A549 (cell line): ENCODE measurements around the gene SAXO1. TPM values are rescaled to one million over a fixed set of nuclear protein-coding genes. Genes with fewer than 3 reads are reported as not detected.

Experiments used
- ATAC-seq, 2 experiments: fragments of 200-7000 bp in 1 of 2; fragments of >200 bp in 1 of 2; cut with Nextera tagmentation in 1 of 2; cut with Tn5 transposase in 1 of 2; 3 replicates each; pipeline versions ENCODE4 v1.8.0 to v1.9.1; 2018 to 2020; ENCODE audit warnings: mild to moderate bottlenecking in 1 of 2, moderate library complexity in 1 of 2
- CTCF ChIA-PET: fragments of 300-600 bp; sonication (Branson Sonifier 250); formaldehyde crosslinking; extraction: SDS; loops from one replicate; lab custom pipeline; 2021; ENCODE audit warnings: antibody characterized with exemption, inconsistent platforms; lab: Yijun Ruan, JAX
- POLR2A ChIA-PET: fragments of 350-600 bp; formaldehyde crosslinking; extraction: SDS; loops from one replicate; lab custom pipeline; 2021; ENCODE audit warnings: antibody characterized with exemption, inconsistent platforms; lab: Yijun Ruan, JAX
- DNase-seq, 2 experiments: peaks; one replicate each; pipeline versions ENCODE4 v3.0.0 to v3.0.0-alpha.2; 2011 to 2016; ENCODE audit warnings: low read depth in 1 of 2, low spot score in 1 of 2
- FAIRE-seq: peaks from 2 replicates; lab custom pipeline; 2011; peaks lifted over from hg19 to GRCh38; lab: Jason Lieb, UNC
- H3K27ac ChIP-seq, 2 experiments: fragments of >200 bp; sonication (Bioruptor Twin); formaldehyde crosslinking; 3 replicates each; pipeline ENCODE4 v1.5.1; 2016 to 2017
- H3K4me1 ChIP-seq: fragments of >200 bp; sonication (Bioruptor Twin); formaldehyde crosslinking; 3 replicates; pipeline ENCODE4 v1.6.1; 2016
- H3K4me2 ChIP-seq: fragments of >200 bp; sonication (Bioruptor Twin); formaldehyde crosslinking; 3 replicates; pipeline ENCODE4 v1.6.1; 2016
- H3K4me3 ChIP-seq: fragments of >200 bp; sonication (Bioruptor Twin); formaldehyde crosslinking; 3 replicates; pipeline ENCODE4 v1.5.1; 2016
- H3K9me3 ChIP-seq: fragments of >200 bp; sonication (Bioruptor Twin); formaldehyde crosslinking; 3 replicates; pipeline ENCODE4 v1.6.1; 2016
- CHD2 ChIP-seq: fragments of 150-350 bp; IDR thresholded peaks from 2 replicates; pipeline ENCODE4 v1.6.1; 2014; ENCODE audit warnings: low read length; ENCODE audit not compliant: partially characterized antibody
- CHD4 ChIP-seq: fragments of 200-600 bp; sonication (generic); IDR thresholded peaks from 2 replicates; pipeline ENCODE4 v1.6.1; 2016; ENCODE audit warnings: antibody characterized with exemption, mild to moderate bottlenecking, borderline replicate concordance
- EHF ChIP-seq: fragments of 250-450 bp; sonication (Bioruptor Pico); IDR thresholded peaks from 2 replicates; pipeline ENCODE4 v1.5.0; 2020; ENCODE audit warnings: mild to moderate bottlenecking
- FOXS1 ChIP-seq: fragments of 250-450 bp; sonication (Bioruptor Pico); IDR thresholded peaks from 2 replicates; pipeline ENCODE4 v1.5.0; 2020; ENCODE audit warnings: mild to moderate bottlenecking, moderate library complexity
- GATA3 ChIP-seq: IDR thresholded peaks from 2 replicates; pipeline ENCODE4 v1.6.1; 2012; ENCODE audit warnings: borderline replicate concordance
- MAFK ChIP-seq: fragments of 450-650 bp; IDR thresholded peaks from 2 replicates; pipeline ENCODE4 v1.6.1; 2014; ENCODE audit not compliant: partially characterized antibody
- MYC ChIP-seq: IDR thresholded peaks from 2 replicates; pipeline ENCODE4 v1.6.1; 2012; ENCODE audit warnings: mild to moderate bottlenecking, inconsistent platforms, low read length, improper control_type of control experiment, borderline replicate concordance
- PHF8 ChIP-seq: fragments of 200-600 bp; sonication (generic); IDR thresholded peaks from 2 replicates; pipeline ENCODE4 v1.6.1; 2016; ENCODE audit warnings: low read depth, mild to moderate bottlenecking, antibody characterized with exemption, moderate library complexity, borderline replicate concordance
- RCOR1 ChIP-seq: fragments of 150-350 bp; IDR thresholded peaks from 2 replicates; pipeline ENCODE4 v1.6.1; 2014; ENCODE audit warnings: antibody characterized with exemption, low read length, low read depth
- ZNF302 ChIP-seq: fragments of 250-450 bp; sonication (Bioruptor Pico); IDR thresholded peaks from 2 replicates; pipeline ENCODE4 v1.9.0; 2021; ENCODE audit warnings: inconsistent platforms, mild to moderate bottlenecking, moderate library complexity
- WGBS: methylation state at CpG from one replicate; pipeline ENCODE4 v1.1.6; 2017; ENCODE audit errors: missing lambda C conversion rate; 5-methylcytosine and 5-hydroxymethylcytosine counted together
- polyA plus RNA-seq, 4 experiments: library from polyadenylated mRNA; depleted of rRNA in 3 of 4; stranded (reverse); fragments of >200 nt; fragmentation: RNase III in 1 of 4; extraction: RNeasy Plus Mini Kit Qiagen cat#74134 plus additional on column Dnase treatment in 1 of 4; gene quantifications; 2 replicates in 3 of 4; 3 replicates in 1 of 4; pipeline ENCODE4 v1.2.3, GENCODE V29; 2011 to 2017
- small RNA-seq, 6 experiments: library from RNA; depleted of rRNA; stranded (forward); fragments of <200 nt; gene quantifications; one replicate each; pipeline ENCODE3, GENCODE V24; 2012
- TF ChIP-seq, protein P1 (sequence below): fragments of 250-450 bp; sonication (Bioruptor Pico); IDR thresholded peaks from 2 replicates; pipeline ENCODE4 v1.5.0; 2021; ENCODE audit warnings: mild to moderate bottlenecking, moderate library complexity, borderline replicate concordance
- TF ChIP-seq, protein P2 (sequence below): IDR thresholded peaks from 2 replicates; pipeline ENCODE4 v1.6.1; 2012; ENCODE audit warnings: low read depth, borderline replicate concordance

SAXO1 gene
- polyA plus RNA-seq, 2 of the 4 experiments (the other 2 are of a cell fraction), result not detected

DNA sequence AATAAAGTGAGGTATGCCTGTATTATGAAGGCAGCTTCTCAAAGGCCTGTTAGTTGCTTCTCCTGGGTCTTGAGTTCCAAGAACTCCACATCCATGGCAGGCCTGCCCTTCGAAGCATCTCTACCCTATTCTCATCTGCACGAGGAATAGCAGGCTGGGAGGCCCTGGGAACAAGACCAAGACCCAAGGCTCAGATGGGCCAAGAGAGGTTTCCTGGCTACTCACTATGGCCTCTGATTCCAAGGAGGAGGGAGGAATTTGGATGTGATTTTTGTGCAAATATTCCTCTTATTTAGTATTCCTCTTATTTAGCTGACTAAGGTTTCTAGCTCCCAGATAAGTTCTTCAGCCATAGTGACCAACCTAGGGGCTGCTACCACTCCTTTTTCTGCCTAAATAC lies 151.3 kb downstream of the SAXO1 start:
- Histone ChIP-seq H3K4me3 (no peak overlapping the region), H3K27ac (no peak overlapping the region), H3K4me1 (no peaks in the 10 kb centered on the region), H3K4me2 (no peak overlapping the region), H3K9me3 (no peaks in the 10 kb centered on the region)
- ChIA-PET POLR2A (no interaction called here), CTCF (no interaction called here)
- no peak for FAIRE-seq
- no peak for DNase-seq
- 3% methylated on average over 2 of the region's 2 CpGs for WGBS
- no peak for ATAC-seq
- TF ChIP-seq CHD2 (no peak), MAFK (peak; percentile 23), GATA3 (no peak)

DNA sequence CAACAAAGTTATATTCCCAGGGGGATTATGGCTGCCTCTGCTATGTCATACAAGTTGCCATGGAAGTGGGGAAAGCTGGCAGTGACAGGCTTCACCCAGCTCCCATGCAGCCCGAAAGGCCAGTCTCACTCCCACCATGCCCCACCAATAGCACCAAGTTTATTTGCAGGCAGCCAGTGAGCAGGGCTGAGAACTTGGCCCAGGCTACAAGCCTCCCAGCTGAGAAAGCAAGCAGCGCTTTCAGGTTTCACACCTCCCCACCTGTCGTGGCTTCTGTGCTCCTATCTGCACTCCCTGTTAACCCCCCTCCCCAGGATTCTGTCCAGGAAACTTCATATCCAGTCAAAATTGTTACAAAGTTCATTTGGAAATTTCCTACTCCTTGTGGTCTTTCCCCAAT lies 155.0 kb downstream of the SAXO1 start:
- POLR2A ChIA-PET, result no interaction called here

More for the DNA sequence above, 155.0 kb downstream of the SAXO1 start:
- TF ChIP-seq RCOR1, result no peak
- TF ChIP-seq FOXS1 (CRISPR knock-in tag), result no peak
- TF ChIP-seq, protein P1, sequence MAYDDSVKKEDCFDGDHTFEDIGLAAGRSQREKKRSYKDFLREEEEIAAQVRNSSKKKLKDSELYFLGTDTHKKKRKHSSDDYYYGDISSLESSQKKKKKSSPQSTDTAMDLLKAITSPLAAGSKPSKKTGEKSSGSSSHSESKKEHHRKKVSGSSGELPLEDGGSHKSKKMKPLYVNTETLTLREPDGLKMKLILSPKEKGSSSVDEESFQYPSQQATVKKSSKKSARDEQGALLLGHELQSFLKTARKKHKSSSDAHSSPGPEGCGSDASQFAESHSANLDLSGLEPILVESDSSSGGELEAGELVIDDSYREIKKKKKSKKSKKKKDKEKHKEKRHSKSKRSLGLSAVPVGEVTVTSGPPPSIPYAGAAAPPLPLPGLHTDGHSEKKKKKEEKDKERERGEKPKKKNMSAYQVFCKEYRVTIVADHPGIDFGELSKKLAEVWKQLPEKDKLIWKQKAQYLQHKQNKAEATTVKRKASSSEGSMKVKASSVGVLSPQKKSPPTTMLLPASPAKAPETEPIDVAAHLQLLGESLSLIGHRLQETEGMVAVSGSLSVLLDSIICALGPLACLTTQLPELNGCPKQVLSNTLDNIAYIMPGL, result no peak
- no peak for TF ChIP-seq PHF8
- TF ChIP-seq MYC, result no peak
- TF ChIP-seq EHF, result no peak
- TF ChIP-seq, protein P2, sequence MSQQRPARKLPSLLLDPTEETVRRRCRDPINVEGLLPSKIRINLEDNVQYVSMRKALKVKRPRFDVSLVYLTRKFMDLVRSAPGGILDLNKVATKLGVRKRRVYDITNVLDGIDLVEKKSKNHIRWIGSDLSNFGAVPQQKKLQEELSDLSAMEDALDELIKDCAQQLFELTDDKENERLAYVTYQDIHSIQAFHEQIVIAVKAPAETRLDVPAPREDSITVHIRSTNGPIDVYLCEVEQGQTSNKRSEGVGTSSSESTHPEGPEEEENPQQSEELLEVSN, result no peak
- no peak for TF ChIP-seq ZNF302
- no peak for TF ChIP-seq CHD4
- H3K9me3 ChIP-seq, result no peaks in the 10 kb centered on the region
- no peaks in the 10 kb centered on the region for H3K4me1 ChIP-seq
- no peak overlapping the region for H3K4me3 ChIP-seq
- no peak overlapping the region for H3K27ac ChIP-seq
- 0% methylated on average over 3 of the region's 3 CpGs for WGBS
- FAIRE-seq (no peak), ATAC-seq (no peak), DNase-seq (no peak)
- H3K4me2 ChIP-seq, result no peak overlapping the region
- CTCF ChIA-PET, result interaction anchor here (0.5 kb wide), 1 partner anchor 1353 kb away, joined by 4 read pairs; no protein-coding TSS in a partner anchor

Small RNA genes within 50 kb of the gene (small RNA-seq; reads per million reads assigned to genes)
- gene RNU6-264P (0 reads per million in 6 experiments), gene SCARNA8 (3.6 to 61.9 (median 16.2) reads per million in 6 experiments)

Other genes with a start within 250 kb of the SAXO1 start
- 133 and 136 TPM in 2 replicates for gene RRAGA, start 16.2 kb upstream of the SAXO1 start, polyA plus RNA-seq (2011; rRNA removed)
- gene RRAGA, start 16.2 kb upstream of the SAXO1 start, polyA plus RNA-seq (2017; fragmentation: RNase III; extraction: RNeasy Plus Mini Kit Qiagen cat#74134 plus additional on column Dnase treatment), result 106 to 117 TPM (median 115 TPM) in 3 replicates
- gene HAUS6, start 69.7 kb upstream of the SAXO1 start, polyA plus RNA-seq (2011; rRNA removed), result 24.1 and 34.6 TPM in 2 replicates
- gene HAUS6, start 69.7 kb upstream of the SAXO1 start, polyA plus RNA-seq (2017; fragmentation: RNase III; extraction: RNeasy Plus Mini Kit Qiagen cat#74134 plus additional on column Dnase treatment), result 21.9 to 23.8 TPM (median 22.4 TPM) in 3 replicates
- 42.6 and 53.8 TPM in 2 replicates for gene PLIN2, start 94.3 kb upstream of the SAXO1 start, polyA plus RNA-seq (2011; rRNA removed)
- gene PLIN2, start 94.3 kb upstream of the SAXO1 start, polyA plus RNA-seq (2017; fragmentation: RNase III; extraction: RNeasy Plus Mini Kit Qiagen cat#74134 plus additional on column Dnase treatment), result 23.0 to 28.3 TPM (median 23.0 TPM) in 3 replicates
- gene DENND4C, start 197.5 kb upstream of the SAXO1 start, polyA plus RNA-seq (2011; rRNA removed), result 40.9 and 44.1 TPM in 2 replicates
- gene DENND4C, start 197.5 kb upstream of the SAXO1 start, polyA plus RNA-seq (2017; fragmentation: RNase III; extraction: RNeasy Plus Mini Kit Qiagen cat#74134 plus additional on column Dnase treatment), result 15.0 to 17.4 TPM (median 16.0 TPM) in 3 replicates